Activated naive CD4-positive, alpha-beta T cell (primary cell): ENCODE data around the gene STK38.

Experiments
- DNase-seq, 4 experiments: peaks; one replicate each; lab custom pipeline; 2025; lab: John Stamatoyannopoulos, UW

The STK38 gene

DNA sequence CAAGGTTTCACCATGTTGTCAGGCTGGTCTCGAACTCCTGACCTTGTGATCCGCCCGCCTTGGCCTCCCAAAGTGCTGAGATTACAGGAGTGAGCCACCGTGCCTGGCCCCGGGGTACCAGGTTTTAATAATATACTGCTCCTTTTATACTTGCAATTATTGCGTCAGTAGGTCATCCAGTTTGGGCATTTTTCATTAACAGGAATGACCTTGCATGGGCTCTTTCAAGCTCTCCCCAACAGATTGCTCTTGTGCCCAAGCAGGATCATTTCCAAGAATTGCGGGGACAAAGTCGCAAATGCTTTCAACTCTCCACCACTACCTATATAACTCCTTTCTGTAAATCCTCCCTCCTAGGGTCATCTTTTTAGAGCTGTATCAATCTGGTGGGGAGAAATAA is 23.8 kb downstream of the STK38 start:
- DNase-seq: no peak

GRCh38 chr6:36519352-36519751 is 27.9 kb downstream of the STK38 start:
- DNase-seq: no peak

DNA sequence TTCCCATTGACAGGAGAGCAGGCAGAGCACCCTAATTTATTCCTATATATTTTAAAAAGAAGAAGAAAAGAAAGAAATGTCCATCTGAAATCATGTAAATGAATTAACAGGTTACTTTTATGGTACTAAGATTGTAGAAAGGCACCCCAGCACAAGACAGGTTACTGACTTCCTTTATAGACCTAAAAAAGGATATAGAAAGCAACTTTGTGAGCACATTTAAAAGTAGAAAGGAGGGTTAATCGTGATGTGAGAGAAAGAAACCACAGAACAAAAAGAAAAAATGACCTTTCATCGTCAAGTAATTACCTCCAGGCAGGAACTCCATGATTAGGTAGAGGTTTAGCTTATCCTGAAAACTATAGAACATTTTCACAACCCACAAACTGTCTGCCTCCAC is 29.9 kb downstream of the STK38 start:
- DNase-seq: no peak

GRCh38 chr6:36516988-36517387 is 30.3 kb downstream of the STK38 start:
- no peak for DNase-seq

DNA sequence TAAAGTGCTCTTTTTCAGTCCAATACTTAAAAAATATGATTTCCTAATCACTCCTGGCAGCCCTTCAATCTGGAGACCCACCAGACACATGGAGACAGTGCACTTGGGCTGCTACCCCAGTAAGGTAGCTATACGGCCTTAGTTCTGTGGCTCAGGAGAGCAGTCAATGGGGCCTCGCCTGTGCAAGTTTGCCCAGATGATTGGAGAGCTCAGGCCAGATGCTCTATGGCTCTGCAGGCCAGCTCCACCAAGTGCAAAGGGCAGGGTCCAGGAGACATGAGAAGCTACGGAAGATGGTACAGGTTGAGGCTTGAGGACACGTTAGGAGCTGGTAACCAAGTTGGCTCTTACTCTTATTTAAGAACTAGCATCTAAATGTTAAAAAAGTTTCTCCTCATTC is 30.7 kb downstream of the STK38 start:
- no peak for DNase-seq

DNA sequence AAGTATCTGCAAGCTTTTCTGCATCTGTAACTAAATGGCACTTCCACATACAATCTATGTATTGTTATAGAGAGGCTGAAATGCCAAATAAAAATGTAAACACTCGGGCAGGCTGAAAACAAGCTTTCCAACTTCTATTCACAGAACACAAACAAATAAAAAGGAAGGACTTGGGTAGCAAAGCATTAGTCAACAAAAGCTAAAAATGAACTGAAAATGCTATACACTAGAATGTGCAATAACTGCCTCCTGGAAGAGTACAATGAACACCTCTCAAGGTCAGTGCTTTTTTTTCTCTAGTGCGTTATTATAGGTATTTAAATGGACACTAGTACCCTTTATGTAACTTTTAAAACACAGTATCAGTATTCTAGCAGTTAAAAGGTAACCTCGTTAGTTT is 31.4 kb downstream of the STK38 start:
- no peak for DNase-seq

GRCh38 chr6:36514554-36515456 is 32.5 kb downstream of the STK38 start:
- DNase-seq: no peak

DNA sequence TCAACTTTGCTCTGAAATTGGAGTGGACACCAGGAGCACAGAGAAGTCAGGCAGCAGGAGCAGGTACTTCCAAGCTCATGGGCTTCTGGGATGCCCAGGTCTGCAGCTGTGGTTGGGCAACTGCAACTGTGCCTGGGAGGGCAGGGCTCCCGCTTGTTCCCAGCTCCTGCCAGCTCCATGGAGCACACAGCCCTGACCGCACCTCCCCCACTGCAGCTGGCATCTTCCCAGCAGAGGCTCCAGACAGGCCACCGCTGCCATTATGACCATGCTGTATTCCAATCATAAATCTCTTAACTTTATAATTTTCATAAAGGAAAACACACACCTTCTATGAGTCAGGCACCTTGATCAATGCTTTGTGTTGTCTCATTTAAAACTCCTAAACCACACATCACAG is 36.9 kb downstream of the STK38 start:
- DNase-seq: no peak

DNA sequence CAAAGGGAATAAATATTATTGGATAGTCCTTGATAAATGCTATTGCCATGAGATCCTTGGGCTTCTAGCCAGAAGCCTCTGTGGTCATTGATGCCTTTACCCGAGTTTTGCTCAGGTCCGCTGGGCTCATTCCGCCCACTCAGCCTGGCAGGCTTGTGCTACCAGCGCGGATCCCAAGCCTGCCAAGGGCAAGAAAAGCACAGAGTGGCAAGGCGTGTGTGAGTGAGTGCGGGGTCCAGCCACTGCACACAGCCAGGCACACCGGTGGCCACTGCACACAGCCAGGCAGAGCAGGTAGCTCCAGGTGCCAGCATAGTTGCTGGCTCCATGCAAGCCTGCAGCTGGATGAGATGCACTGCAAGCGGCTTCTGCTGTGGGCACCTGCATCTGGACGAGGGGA is 38.7 kb downstream of the STK38 start:
- DNase-seq: no peak

DNA sequence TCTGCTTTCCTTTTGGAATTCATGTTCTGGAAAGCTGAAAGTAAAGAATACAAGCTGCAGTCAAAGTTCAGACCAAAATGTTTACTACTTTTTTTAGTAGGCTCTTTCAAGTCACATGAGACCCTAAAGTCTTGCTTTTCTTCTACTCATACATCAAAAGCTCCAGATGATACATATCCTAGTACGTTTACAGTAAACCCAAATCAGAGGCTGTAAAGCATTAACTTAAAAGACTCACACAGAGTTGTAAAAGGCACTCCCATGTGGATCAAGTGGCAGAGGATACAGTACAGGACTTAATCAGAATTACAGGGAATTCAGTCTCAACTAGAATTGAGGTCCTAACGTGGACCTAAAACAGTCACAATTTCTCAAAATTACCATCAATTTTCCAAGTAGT is 40.7 kb downstream of the STK38 start:
- no peak for DNase-seq

- no peak for DNase-seq
These were observed 41.3 kb downstream of the STK38 start for GRCh38 chr6:36505744-36506534.

DNA sequence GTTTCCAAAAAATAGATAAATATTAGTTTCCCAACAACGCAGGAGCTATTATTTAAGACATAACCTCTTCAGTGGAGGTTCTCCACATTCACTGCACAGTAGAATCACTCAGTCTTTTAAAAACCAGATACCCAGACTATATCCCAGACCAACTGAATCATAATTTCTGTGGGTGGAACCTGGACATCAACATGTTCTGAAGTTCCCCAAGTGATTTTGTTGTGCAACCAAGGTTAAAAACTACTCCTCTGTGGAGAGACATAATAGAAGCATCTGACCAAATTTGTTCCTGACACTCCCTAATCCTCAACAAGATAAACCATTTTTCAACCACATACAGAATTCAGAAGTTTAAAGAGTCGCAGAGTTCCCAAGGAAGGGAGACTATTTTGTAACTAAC is 42.3 kb downstream of the STK38 start:
- DNase-seq: no peak

- no peak for DNase-seq
These were observed 43.1 kb downstream of the STK38 start for GRCh38 chr6:36504181-36504580.

- no peak for DNase-seq
These were observed 45.6 kb downstream of the STK38 start for GRCh38 chr6:36501686-36502085.

- no peak for DNase-seq
These were observed 47.4 kb downstream of the STK38 start for GRCh38 chr6:36499918-36500317.

DNA sequence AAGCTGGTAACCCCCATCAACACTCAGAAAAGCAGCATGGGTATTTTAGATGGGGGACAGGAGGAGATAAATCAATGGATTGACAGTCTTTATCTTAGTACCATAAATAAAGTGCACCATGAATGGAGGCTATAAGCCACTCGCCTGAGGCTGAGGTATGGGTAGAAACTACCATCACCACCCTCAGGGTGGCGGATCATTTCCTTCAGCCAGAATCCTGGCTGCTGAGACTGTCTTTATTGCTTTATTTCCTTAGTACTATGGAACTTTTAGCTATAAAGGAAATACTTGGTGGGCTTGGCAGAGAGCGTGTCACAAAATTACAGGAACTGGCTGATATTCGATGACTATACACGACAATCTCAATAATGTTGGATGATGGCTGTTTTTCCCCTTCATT is 52.2 kb downstream of the STK38 start:
- no peak for DNase-seq

DNA sequence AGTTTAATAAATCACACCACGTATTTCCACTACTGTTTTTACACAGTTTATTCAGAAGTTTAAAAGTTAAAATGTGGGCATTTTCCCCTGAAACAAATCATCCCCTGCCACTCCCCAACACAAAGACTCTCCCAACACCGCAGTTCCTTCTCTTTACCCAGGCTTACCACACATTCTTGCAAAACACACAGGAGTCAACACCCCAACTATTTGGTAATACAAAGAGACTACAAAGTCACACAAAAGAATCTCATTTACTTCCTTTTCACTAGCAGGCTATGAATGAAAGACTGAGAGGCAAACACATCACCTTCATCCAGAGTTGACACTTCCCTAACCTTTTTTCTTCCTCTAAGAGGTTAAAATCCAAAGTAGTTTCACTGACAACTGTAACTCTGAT is 53.4 kb downstream of the STK38 start:
- DNase-seq: no peak

DNA sequence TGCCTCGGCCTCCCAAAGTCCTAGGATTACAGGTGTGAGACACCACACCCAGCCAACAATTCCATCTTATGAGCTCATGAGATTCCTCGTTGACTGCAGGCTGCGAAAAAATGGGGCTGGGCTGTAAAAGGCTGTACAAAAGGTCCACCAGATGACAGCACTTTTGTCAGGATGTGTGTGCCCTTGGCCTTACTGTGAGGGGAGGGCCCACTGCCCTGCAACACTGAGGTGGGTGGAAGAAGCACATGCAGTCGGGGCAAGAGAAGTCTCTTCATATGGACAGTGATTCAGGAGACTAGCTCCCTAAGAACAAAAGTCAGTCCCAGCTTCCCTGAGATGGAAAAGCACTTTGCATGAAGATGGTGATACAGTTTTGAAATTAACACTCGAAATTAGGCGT is 54.0 kb downstream of the STK38 start:
- no peak for DNase-seq

DNA sequence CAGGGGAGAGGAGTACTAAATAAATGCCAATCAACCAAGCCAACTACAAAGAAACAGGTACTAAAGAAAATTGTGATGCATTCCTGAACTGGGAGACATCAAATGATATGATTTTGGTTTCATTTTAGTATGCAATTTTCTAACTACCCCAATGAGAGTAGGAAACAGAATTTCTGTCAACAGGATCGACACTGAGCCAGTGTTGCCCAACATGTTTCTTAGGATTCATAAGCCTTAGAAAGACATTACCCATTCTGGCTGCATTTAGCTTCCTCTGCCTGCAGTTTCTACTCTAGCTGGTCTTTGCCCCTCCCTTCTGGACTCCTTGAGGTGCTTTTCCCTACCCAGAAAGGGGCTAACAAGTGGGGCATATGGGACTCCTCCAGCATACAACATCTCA is 54.7 kb downstream of the STK38 start:
- no peak for DNase-seq

DNA sequence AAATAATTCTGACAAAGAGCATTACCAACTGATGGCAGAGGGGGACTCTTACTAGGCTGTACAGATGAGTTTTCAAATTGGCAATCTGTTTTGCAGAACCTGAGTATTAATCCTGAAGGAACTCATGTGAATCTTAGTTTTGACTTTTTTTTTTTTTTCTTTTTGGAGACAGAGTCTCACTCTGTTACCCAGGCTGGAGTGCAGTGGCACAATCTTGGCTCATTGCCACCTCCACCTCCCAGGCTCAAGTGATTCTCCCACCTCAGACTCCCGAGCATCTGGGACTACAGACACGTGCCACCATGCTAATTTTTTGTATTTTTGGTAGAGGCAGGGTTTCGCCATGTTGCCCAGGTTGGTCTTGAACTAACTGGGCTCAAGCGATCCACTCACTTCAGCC is 55.2 kb downstream of the STK38 start:
- DNase-seq: no peak

GRCh38 chr6:36491378-36491965 is 55.8 kb downstream of the STK38 start:
- no peak for DNase-seq

DNA sequence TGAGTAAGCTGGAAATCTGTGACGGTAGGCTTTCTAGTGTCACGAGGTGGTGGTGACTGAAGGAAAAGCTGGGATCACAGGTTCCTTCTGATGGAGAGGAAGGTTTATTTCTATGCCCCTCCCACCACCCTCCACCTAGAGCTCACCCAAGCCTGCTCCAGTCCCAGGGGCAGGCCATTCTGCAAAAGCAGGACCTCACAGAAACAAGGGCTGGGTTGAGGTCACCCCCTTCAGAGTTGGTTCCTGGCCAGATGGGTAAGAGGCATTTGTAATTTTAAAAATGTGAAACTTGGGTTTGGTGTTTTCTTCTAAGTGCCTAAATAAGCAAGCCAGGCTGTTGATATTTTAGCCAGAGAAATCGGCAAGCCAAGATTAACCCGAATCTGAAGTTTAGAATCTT is 57.9 kb downstream of the STK38 start:
- DNase-seq: no peak

DNA sequence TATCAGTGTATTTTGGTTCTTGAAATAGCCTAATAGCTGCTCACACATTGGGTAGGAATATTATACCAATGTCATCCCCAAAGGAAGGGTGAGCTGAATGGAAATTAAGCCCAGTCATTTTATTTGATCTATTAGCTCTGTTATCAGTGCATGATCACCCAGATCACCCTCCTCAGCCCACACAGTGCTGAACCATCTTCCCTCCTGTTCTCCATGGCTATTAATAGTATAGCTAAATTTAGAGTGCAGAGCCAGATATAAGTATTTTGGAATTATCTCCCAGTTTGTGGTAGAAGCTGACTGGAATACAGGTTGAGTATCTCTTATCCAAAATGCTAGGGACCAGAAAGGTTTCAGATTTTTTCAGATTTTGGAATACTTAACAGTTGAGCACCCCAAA is 59.1 kb downstream of the STK38 start:
- no peak for DNase-seq
